ENCODE measurements around the gene ERCC8.
"Not testable (repeated sequence)": the region's sequence is repeated elsewhere in the genome, so short reads cannot be mapped to it uniquely, and the experiment has no call there.

ERCC8 gene

GRCh38 chr5:60944904-60945812 is at the start of gene ERCC8, which contains the start of gene NDUFAF2:
TSS of gene ERCC8 (minus strand) at chr5:60945070. CDS start at chr5:60945008, 62 bp downstream.
TSS of gene NDUFAF2 (plus strand) at chr5:60945205. CDS start at chr5:60945256, 51 bp downstream.
- H3K36me3 Mint-ChIP-seq (ENCODE audit: low read depth): peaks cover 2% of the 10 kb centered on the region
- H3K4me1 Mint-ChIP-seq (ENCODE audit: low read depth): peaks cover 15% of the 10 kb centered on the region
- no peak within 1 kb of the TSS for H3K4me3 Mint-ChIP-seq
- H3K27ac Mint-ChIP-seq: peak within 1 kb of the TSS; percentile 44
- no peaks in the 10 kb centered on the region for H3K9me3 Mint-ChIP-seq
- H3K27me3 Mint-ChIP-seq (ENCODE audit: low read depth): no peaks in the 10 kb centered on the region

- Mint-ChIP-seq H3K9me3 (peaks cover 29% of the 10 kb centered on the region), H3K4me3 (no peak overlapping the region), H3K36me3 (ENCODE audit: low read depth) (peaks cover 2% of the 10 kb centered on the region), H3K27me3 (ENCODE audit: low read depth) (no peaks in the 10 kb centered on the region), H3K4me1 (ENCODE audit: low read depth) (no peaks in the 10 kb centered on the region), H3K27ac (no peak overlapping the region)
These were observed 49.2 kb upstream of the ERCC8 start for GRCh38 chr5:60993875-60994571.

- no peaks in the 10 kb centered on the region for H3K27me3 Mint-ChIP-seq (ENCODE audit: low read depth)
- peaks cover 29% of the 10 kb centered on the region for H3K9me3 Mint-ChIP-seq
- no peak overlapping the region for H3K4me3 Mint-ChIP-seq
- no peak overlapping the region for H3K27ac Mint-ChIP-seq
- H3K36me3 Mint-ChIP-seq (ENCODE audit: low read depth): peaks cover 2% of the 10 kb centered on the region
- H3K4me1 Mint-ChIP-seq (ENCODE audit: low read depth): no peaks in the 10 kb centered on the region
These were observed 48.6 kb upstream of the ERCC8 start for GRCh38 chr5:60993425-60993824.

GRCh38 chr5:60992871-60993270 is 48.0 kb upstream of the ERCC8 start:
- peaks cover 2% of the 10 kb centered on the region for H3K36me3 Mint-ChIP-seq (ENCODE audit: low read depth)
- no peak overlapping the region for H3K27ac Mint-ChIP-seq
- H3K4me3 Mint-ChIP-seq: no peak overlapping the region
- peaks cover 30% of the 10 kb centered on the region for H3K9me3 Mint-ChIP-seq
- no peaks in the 10 kb centered on the region for H3K4me1 Mint-ChIP-seq (ENCODE audit: low read depth)
- H3K27me3 Mint-ChIP-seq (ENCODE audit: low read depth): no peaks in the 10 kb centered on the region

GRCh38 chr5:60989790-60990189 is 44.9 kb upstream of the ERCC8 start:
- H3K27me3 Mint-ChIP-seq (ENCODE audit: low read depth): no peaks in the 10 kb centered on the region
- H3K27ac Mint-ChIP-seq: no peak overlapping the region
- H3K4me3 Mint-ChIP-seq: no peak overlapping the region
- H3K36me3 Mint-ChIP-seq (ENCODE audit: low read depth): peaks cover 7% of the 10 kb centered on the region
- no peaks in the 10 kb centered on the region for H3K4me1 Mint-ChIP-seq (ENCODE audit: low read depth)
- peaks cover 54% of the 10 kb centered on the region for H3K9me3 Mint-ChIP-seq

GRCh38 chr5:60982127-60982526 is 37.3 kb upstream of the ERCC8 start:
- not testable (repeated sequence) for H3K36me3 Mint-ChIP-seq (ENCODE audit: low read depth); H3K4me1 Mint-ChIP-seq (ENCODE audit: low read depth); H3K27me3 Mint-ChIP-seq (ENCODE audit: low read depth); H3K27ac Mint-ChIP-seq; H3K4me3 Mint-ChIP-seq
- H3K9me3 Mint-ChIP-seq: peaks cover 37% of the 10 kb centered on the region

GRCh38 chr5:60980511-60980910 is 35.6 kb upstream of the ERCC8 start:
- Mint-ChIP-seq H3K4me3 (no peak overlapping the region), H3K4me1 (ENCODE audit: low read depth) (no peaks in the 10 kb centered on the region), H3K9me3 (peaks cover 25% of the 10 kb centered on the region), H3K27ac (no peak overlapping the region), H3K27me3 (ENCODE audit: low read depth) (no peaks in the 10 kb centered on the region), H3K36me3 (ENCODE audit: low read depth) (peaks cover 5% of the 10 kb centered on the region)

- H3K4me3 Mint-ChIP-seq: no peak overlapping the region
- H3K27ac Mint-ChIP-seq: no peak overlapping the region
- peaks cover 2% of the 10 kb centered on the region for H3K36me3 Mint-ChIP-seq (ENCODE audit: low read depth)
- H3K4me1 Mint-ChIP-seq (ENCODE audit: low read depth): no peaks in the 10 kb centered on the region
- peaks cover 20% of the 10 kb centered on the region for H3K9me3 Mint-ChIP-seq
- H3K27me3 Mint-ChIP-seq (ENCODE audit: low read depth): no peaks in the 10 kb centered on the region
These were observed 34.1 kb upstream of the ERCC8 start for GRCh38 chr5:60978968-60979367.

GRCh38 chr5:60977956-60978737 is 33.3 kb upstream of the ERCC8 start:
- H3K9me3 Mint-ChIP-seq: peaks cover 20% of the 10 kb centered on the region
- H3K4me3 Mint-ChIP-seq: no peak overlapping the region
- no peak overlapping the region for H3K27ac Mint-ChIP-seq
- H3K4me1 Mint-ChIP-seq (ENCODE audit: low read depth): no peaks in the 10 kb centered on the region
- H3K36me3 Mint-ChIP-seq (ENCODE audit: low read depth): peaks cover 2% of the 10 kb centered on the region
- no peaks in the 10 kb centered on the region for H3K27me3 Mint-ChIP-seq (ENCODE audit: low read depth)

GRCh38 chr5:60972231-60972630 is 27.4 kb upstream of the ERCC8 start:
- Mint-ChIP-seq H3K9me3 (peaks cover 33% of the 10 kb centered on the region), H3K27ac (no peak overlapping the region), H3K4me3 (no peak overlapping the region), H3K4me1 (ENCODE audit: low read depth) (peaks cover 3% of the 10 kb centered on the region), H3K27me3 (ENCODE audit: low read depth) (no peaks in the 10 kb centered on the region), H3K36me3 (ENCODE audit: low read depth) (no peaks in the 10 kb centered on the region)

GRCh38 chr5:60961685-60962084 is 16.8 kb upstream of the ERCC8 start:
- H3K27me3 Mint-ChIP-seq (ENCODE audit: low read depth): no peaks in the 10 kb centered on the region
- H3K36me3 Mint-ChIP-seq (ENCODE audit: low read depth): no peaks in the 10 kb centered on the region
- no peaks in the 10 kb centered on the region for H3K9me3 Mint-ChIP-seq
- no peaks in the 10 kb centered on the region for H3K4me1 Mint-ChIP-seq (ENCODE audit: low read depth)
- H3K4me3 Mint-ChIP-seq: no peak overlapping the region
- H3K27ac Mint-ChIP-seq: no peak overlapping the region

GRCh38 chr5:60960591-60960990 is 15.7 kb upstream of the ERCC8 start:
- no peak overlapping the region for H3K27ac Mint-ChIP-seq
- no peaks in the 10 kb centered on the region for H3K36me3 Mint-ChIP-seq (ENCODE audit: low read depth)
- no peaks in the 10 kb centered on the region for H3K27me3 Mint-ChIP-seq (ENCODE audit: low read depth)
- H3K9me3 Mint-ChIP-seq: no peaks in the 10 kb centered on the region
- H3K4me3 Mint-ChIP-seq: no peak overlapping the region
- H3K4me1 Mint-ChIP-seq (ENCODE audit: low read depth): no peaks in the 10 kb centered on the region

GRCh38 chr5:60959156-60959555 is 14.3 kb upstream of the ERCC8 start:
- no peaks in the 10 kb centered on the region for H3K36me3 Mint-ChIP-seq (ENCODE audit: low read depth)
- H3K4me1 Mint-ChIP-seq (ENCODE audit: low read depth): no peaks in the 10 kb centered on the region
- H3K4me3 Mint-ChIP-seq: no peak overlapping the region
- H3K9me3 Mint-ChIP-seq: peaks cover 3% of the 10 kb centered on the region
- H3K27me3 Mint-ChIP-seq (ENCODE audit: low read depth): no peaks in the 10 kb centered on the region
- no peak overlapping the region for H3K27ac Mint-ChIP-seq

- Mint-ChIP-seq H3K27me3 (ENCODE audit: low read depth) (no peaks in the 10 kb centered on the region), H3K9me3 (peaks cover 3% of the 10 kb centered on the region), H3K4me1 (ENCODE audit: low read depth) (no peaks in the 10 kb centered on the region), H3K27ac (no peak overlapping the region), H3K36me3 (ENCODE audit: low read depth) (no peaks in the 10 kb centered on the region), H3K4me3 (no peak overlapping the region)
These were observed 13.8 kb upstream of the ERCC8 start for GRCh38 chr5:60958712-60959111.

All from T-helper 1 cell treated with Interleukin-12 subunit alpha and Interleukin-12 subunit beta and Interleukin-4 antibody, amounts not matched to agents 30 μg/mL and 1 μg/mL, for 36 hours (primary cell).